ENCODE results near the gene SEC61G.
A peak's percentile ranks its signal among the peaks of the same experiment; 100 is the strongest.

Gene SEC61G

DNA sequence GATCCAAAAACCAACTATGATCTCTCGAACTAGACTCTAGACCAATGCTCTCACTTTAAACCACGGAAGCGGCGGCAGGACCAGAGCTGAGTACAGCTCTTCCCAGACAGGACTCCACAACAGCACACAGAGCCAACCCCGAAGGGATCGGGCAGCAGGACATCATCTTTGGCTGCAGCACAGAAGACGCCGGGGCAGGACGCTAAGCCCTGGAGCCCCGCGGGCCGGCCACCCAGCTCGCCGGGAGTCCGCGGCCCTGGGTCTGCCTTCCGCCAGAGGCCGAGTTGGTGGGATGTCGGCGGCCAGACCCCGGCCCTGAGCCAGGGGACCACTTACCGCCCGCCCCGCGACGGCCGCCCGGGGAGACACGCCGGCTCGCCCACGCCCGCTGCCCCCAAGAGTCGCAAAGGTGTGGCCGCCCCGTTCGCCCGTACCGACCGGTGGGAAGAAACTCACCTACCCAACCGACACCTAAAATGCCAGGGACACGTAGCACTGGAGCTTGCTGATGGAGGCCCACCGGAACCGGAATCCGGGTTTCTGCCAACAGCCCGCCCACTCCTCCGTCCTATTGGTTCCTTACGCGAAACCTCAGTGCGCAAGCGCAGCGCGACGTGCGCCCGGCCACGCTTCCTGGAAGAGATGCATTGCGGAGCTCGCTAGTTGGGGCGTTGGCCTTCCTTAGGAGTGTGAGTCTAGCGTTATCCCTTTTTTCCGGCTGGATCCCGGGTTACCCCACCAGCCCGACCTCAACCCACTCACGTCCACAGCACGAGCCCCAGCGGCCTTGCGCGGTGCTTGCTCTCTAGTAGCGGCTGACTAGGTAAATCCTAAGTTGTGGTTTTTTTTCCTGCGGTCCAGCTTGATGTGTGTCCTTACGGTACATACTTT is at the start of gene SEC61G:
Gene SEC61G, minus strand, starts transcription at position 510 of the 891 bp plus-strand sequence. CDS start 1,623 bp downstream, outside the sequence.
- peak; percentile 99 for DNase-seq (ENCODE audit: low spot score)

DNA sequence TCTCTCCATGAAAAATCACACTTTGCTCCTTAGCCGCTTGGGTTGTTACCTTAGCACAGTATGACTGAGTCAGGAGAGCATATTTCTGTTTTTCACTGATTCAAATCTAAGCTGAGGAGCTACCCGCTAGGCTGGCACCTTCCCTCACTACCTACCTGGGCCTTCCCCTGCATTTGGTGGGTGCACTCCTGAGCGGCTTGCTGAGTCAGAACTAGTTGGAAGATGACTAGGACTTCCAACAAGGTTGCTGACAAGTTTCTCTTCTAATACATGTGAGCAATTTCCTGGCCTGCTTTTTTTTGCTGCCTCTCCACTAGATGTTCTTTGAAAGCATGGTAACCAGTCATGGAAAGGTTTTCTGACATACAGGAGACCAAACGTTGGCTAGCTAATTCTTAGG is 43.8 kb upstream of the SEC61G start:
- DNase-seq (ENCODE audit: low spot score): no peak

DNA sequence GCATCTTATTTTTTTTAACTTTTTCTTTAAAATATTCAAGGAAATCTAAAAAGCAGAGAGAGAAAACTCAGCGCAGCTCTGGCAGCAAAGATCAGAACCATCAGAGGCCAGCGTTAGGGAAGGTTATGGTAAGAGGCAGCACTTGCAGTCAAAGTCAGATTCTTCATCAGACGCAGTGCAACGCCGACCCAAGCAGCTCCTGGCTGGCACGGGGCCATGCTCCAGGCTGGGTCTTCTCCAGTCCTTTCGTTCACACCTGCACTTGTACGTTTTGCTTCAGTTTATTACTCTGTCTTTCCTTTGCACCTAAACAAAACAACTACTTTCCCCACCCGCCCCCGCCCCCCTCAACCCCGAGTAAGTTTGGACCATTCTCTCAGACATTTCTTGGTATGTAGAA is 43.1 kb upstream of the SEC61G start:
- DNase-seq (ENCODE audit: low spot score): no peak

DNA sequence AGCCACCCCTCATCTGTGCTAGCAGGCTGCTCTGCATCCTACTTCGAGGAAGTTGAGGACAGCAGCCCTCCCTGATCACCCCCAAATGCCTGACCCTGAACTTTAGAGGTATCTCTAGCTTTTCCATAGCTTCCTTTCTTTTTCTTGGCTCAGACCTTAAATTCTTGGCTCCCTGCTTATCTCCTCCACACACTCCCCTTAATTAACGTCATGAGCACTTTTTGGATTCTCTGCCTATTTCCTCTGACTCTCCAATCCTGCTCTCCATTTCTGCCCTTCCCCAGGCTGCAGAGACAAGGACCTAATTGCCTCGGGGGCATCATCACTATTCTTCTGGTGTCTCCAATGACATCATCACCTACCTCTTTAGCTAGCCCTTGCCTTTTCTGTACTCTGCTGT is 40.8 kb upstream of the SEC61G start:
- no peak for DNase-seq (ENCODE audit: low spot score)

DNA sequence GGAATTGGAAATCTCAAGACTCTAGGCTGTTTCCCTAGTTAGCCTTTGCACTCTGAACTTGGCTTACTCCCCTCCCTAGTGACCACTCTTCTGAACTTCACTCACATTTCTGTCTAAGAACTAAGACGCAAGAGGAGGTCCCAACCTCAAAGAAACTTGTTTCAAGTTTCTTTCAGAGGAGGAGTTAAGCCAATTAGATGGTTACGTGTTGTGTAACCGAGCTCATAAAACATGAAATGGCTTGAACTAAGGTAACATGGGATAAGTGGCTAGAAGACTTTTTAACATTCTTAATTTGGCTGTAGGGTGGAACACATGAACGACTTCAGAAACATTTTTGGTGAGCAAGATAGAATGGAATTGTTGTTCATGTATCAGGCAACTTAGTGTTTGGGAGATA is 39.5 kb upstream of the SEC61G start:
- no peak for DNase-seq (ENCODE audit: low spot score)

DNA sequence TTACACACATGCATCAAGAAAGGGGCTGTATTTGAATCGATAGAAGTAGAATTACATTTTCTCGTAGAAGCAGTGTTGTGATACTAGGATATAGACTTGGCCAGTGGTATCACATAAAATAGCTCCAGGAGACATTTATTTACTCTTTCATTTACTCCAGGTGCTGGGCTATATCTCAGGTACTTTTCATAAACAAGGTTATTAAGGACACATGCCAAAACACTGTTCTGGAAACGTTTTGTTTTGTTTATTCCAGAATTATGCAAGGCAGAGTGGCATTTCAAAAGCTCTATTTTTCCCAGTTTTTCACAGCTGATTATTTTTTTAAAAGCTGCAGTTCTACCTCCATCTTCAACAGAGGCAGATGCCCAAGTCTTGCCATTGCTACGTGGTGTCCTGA is 37.8 kb upstream of the SEC61G start:
- no peak for DNase-seq (ENCODE audit: low spot score)

DNA sequence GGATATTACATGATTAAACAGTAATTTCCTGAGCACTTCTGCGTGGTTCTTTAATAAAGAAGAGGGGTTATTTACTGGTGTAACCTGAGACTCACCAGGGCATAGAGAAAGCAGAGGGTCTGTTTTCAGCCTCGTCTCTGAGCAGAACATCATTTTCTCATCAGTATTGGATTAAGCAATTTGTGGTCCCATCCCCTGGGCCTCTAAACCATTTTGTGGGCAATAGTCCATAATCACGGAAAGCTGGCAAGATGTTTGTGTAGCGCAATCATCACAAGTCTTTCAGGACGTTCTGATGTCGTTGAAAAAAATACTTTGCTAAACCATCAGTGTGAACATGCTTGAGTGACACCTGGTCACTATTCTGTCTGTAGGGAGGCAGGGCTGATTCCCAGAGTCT is 37.1 kb upstream of the SEC61G start:
- DNase-seq (ENCODE audit: low spot score): no peak

DNA sequence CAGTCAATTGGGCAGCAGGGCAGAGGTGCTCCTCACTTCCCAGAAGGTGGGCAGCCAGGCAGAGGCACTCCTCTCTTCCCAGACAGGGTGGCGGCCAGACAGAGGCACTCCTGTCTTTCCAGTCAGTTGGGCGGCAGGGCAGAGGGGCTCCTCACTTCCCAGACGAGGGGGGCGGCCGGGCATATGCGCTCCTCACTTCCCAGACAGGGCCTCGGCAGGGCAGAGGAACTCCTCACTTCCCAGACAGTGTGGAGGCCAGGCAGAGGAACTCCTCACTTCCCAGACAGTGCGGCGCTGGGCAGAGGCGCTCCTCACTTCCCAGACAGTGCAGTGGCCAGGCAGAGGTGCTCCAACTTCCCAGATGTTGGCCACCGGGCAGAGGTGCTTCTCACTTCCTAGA is 33.4 kb upstream of the SEC61G start:
- DNase-seq (ENCODE audit: low spot score): no peak

DNA sequence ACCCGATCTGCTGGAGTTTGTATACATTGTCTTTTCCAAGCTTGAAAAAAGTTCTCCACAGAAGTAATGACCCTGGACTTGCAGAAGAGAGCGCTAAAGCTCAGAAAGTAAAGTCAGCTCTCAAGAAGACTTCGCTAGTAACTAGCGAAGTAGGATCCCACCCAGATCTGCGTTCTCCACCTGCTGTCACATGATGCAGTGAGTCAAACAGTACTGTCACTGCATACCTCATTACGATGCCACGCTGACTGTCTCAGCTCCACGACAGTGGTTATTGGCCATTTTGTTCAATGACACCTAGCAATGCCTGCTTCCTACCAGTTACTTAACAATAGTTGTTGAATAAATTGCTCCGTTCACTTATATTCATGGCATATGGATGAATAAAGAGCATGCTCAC is 29.7 kb upstream of the SEC61G start:
- no peak for DNase-seq (ENCODE audit: low spot score)

DNA sequence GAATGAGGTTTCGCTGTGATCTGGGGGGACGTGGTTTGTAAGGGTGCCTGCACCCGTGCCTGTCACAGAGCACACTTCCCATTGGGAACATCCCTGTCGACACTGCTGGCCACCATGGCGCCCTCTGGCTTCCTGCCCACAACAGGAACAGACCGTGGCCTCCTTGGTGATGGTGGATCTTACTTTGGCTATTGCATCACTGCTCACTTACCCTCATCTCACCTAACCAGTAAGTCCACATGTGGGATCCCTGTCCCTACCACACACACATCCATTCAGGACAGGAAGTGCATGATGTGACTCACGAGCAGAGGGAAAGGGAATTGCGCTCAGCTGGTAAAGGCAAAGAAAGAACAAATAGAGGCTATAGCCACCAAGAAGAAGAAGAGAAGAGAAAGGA is 26.2 kb upstream of the SEC61G start:
- no peak for DNase-seq (ENCODE audit: low spot score)

DNA sequence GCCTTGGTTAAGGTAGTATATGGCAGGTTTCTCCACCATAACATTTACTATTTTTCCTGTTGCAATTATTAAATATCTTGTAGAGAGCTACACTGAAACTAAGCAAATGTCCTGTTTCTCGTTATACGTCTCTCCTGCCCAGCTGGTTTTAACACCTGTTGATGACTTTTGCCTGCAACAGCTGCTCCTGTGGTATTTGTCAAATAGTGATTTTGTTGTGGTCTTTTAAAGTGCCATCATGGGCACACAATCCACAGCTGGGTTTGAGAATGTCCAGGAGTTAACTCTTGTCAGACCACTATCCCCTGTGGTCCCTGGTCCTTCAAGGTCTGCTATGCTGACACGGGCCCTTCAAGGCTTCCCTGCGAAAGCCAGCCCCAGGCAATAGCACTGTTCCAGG is 24.9 kb upstream of the SEC61G start:
- DNase-seq (ENCODE audit: low spot score): no peak

DNA sequence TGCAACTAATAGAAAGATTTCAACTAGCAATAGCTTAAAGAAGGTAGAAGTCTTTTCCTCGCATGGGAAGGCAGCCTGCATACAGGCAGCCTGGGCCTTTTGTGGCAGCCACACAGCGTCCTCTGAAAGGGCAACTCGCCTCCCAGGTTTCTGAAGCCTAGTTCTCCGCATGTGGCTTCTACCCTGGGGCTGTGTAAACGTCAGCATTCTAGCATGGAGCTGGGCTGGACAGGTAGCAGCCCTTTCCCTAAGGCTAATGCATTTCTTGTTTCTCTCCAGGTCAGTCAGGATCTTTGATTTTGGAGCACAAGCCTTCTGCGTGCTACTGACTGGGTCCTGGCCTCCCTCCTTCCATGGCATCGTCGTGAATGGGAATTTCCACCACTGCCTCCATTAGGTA is 23.8 kb upstream of the SEC61G start:
- DNase-seq (ENCODE audit: low spot score): no peak

DNA sequence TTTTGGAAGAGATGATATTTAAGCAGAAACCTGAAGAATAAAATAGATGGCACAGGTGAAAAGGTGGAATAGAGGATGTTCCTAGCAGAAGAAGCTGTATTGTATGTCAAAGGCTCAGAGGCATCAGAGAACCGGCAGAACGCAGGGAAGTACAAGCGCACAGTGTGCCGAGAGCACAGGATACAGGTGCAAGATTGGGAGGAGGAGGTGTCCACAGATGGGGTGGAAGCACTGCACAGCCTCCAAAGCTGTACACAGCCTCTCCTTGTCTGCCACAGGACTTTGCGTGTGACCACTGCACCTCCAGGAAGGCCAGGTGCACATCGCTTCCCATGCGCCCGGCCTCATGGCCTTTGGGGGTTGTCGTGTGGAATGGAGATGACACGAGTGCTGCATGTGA is 23.3 kb upstream of the SEC61G start:
- DNase-seq (ENCODE audit: low spot score): no peak

DNA sequence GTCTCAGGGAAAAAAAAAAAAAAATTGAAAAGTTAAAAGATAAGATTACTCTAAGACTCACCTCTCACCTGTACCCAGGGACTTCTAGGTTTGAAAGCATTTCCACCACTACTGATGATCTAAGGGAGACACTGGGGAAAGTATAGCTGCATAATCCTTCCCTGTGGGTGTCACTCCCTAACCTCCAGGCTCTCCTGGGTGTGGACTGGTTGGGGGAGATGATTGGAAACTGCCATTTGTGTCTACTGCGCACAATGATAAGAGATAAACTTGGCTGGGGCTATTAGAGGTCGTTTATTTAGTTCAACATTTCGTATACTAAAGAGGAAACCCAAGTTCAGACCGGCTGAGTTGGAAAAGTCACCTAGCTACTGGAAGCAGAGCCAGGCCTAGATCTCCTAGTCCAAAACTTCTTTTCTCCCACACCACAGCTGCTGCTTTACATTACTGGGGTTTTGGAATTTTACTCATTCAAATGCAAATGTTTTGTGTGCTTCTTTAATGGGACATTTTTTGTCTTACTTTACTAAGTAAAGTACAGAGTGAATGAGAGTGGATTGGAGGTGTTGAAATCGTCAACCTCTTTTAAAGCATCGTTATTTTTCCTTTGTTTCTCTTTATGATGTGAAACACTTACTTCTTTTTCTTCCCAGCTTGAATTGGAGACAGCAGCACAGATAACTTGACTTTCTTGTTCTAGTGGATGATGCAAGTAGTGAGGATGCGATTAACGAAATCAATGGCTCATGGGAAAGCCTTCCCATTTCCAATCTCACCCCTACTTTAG is 22.3 kb upstream of the SEC61G start:
- DNase-seq (ENCODE audit: low spot score): no peak

DNA sequence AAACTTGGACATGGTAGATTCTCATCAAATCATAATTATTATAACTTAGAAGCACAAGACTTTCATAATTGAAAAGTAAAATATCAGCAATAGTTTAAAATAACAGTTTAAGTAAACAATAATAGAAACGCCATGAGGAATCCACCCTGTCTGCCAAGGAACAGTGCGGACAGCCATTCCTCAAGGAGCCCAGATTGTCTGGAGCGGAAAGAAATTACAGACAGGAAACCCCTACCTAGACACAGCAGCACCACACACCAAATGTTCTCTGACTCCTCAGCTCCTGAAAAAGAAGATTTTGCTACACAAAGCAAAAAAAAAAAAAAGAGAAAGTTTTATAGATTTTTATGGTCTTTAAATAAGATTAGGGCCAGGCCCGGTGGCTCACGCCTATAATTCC is 21.5 kb upstream of the SEC61G start:
- DNase-seq (ENCODE audit: low spot score): no peak

DNA sequence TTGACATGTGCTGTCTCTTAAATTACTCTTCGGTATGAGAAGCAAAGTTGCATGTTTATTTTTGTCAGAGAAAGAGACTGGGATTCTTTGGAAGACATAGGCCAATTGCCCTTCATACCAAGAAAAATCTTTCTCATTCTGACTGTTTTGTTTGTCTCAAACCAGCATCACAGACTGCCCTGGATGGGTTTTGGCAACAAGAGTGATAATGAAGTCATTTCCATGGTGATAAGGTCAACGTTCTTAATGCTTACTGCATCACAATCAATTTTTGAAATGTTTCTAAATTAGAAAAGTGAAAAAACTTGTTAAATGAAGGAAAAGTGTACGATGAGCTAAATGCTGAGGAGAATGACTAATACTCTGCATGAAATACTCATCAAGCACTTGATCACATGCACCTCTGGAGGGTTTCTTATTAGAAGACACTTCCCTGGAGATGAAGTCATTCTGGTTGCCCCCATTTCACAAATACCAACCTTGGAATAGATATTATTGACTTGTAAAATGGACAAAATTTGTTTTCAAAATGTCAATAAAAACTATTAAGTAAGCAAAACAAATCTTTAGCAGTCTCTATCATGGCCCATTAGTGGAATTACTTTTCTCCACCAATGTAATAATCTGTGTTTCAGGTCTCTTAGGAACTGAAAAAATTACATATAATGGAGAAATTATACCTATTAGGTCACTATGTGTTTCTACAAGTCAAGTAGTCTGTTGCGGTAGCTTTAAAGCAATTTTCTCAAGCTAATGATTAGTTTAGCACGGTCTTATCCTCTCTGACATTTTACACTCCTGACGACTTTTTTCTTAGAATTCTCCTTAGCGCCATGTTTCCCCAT is 19.9 kb upstream of the SEC61G start:
- no peak for DNase-seq (ENCODE audit: low spot score)

DNA sequence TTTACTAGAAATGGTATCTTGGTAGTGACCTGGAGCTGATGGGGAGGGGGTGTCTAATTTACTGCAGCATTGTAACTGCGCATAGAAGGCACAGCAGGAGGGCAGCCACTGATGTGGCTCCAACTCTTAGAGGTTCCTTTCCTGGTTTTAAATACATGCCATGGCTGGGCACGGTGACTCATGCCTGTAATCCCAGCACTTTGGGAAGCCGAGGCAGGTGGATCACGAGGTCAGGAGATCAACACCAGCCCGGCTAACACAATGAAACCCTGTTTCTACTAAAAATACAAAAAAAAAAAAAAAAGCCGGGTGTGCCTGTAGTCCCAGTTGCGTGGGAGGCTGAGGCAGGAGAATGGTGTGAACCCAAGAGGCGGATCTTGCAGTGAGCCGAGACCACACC is 19.2 kb upstream of the SEC61G start:
- no peak for DNase-seq (ENCODE audit: low spot score)

DNA sequence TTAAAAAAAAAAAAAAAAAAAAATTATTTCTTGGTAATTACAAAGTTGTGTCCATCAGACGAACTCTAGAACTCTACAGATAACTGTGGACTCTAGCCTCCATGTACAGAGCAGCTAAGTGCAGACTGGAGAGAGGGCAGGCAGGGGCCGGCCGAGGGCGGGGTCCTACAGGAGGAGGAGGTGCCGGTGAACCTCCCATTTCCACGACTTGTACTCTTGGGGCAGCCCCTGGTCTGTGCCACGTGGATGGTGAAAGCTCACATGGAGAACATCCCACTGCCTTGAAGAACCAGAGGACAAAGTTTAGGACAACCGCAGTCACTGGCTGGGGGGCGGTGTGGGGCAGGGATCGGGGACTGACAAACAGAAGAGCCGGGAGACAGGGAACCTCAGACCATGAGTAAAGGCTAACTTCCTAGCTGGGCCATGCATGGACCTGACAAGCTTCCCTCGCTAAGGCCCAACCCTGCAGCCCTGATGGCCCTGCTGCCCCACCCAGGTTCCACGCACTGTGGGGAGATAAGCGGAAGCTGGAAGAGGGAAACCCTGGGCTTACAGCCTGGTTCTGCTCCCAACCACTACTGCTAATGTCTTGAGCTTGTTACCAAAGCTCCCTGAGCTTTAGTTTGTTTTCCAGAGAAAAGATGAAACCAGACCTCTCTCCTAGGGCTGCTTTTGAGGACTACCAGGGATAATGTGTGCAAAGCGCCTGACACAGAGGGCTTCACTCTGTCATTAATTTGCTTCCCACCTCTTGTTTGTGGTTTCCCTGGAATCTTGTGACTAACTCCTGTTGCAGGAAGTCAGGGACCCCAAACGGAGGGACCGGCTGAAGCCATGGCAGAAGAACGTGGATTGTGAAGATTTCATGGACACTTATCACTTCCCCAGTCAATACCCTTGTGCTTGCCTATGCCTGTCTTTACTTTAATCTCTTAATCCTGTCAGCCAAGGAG is 16.1 kb upstream of the SEC61G start:
- DNase-seq (ENCODE audit: low spot score): no peak

DNA sequence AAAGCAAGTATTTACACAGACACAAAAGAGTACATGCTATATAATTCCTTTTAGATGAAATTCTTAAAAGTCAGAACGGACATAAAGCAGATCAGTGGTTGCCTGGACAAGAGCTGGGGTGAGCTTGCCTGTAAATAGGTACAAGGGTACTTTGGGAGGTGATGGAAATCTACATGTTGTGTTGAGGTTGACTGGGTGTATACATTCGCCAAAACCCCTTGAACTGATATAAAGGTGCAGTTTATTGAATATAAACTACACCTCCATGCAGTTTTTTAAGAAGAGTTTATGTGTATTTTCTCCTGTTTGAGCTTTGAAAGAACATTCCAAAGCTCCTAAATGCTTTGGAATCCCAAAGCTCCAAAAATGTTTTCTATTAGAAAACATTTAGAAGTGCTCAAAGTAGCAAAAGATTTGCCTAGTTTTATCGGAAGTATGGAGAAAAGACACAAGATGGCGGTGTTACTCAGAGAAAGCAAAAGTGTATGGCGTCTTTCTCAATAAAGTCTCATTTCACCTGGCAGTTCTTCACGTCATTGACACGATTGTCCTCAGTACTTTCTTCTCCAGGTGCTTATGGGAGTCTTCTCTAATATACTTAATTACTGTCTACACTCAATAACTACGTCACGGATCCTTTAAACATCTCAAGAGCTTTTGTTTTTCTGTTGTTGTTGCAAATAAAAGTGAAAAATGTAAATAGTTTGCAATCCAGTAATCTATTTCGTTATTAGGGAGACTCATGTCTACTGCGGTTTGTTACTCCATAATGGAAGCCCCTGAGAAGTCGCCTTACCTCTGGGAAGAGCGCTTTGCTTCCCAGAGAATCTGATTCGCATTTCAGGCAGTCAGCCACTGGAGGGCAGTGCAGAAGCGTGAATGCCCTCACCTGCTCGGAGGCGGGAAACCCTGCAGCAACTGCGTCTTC is 14.7 kb upstream of the SEC61G start:
- DNase-seq (ENCODE audit: low spot score): peak; percentile 78

DNA sequence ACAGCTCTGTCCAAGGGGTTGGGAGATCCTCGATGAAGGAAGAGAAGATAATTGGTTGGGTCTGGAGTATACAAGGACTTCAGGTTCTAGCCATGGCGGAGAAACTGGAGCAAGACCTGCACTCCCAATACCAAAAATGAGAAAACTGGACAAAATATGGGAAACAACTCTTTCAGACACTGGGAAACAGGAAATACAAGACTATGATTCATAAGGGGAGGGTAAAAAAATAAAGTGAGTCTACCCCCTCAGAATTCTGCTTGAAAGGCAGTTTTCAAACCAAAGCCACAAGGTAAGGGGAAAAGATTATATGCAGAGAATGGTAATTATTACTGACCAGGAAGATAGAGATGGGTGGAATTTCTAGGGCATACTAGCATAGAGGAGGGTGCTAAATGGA is 10.2 kb upstream of the SEC61G start:
- DNase-seq (ENCODE audit: low spot score): no peak

Data from left forelimb (tissue), 1 donor.